ENCODE data around the gene LPAR2. TPM values are rescaled to one million over a fixed set of nuclear protein-coding genes. Genes with fewer than 3 reads are reported as not detected.
"Not testable (repeated sequence)": the region's sequence is repeated elsewhere in the genome, so short reads cannot be mapped to it uniquely, and the experiment has no call there.

The LPAR2 gene
- total RNA-seq = 1 to 10 TPM in 2 of 4 donors, under 1 TPM in 2; 0.57 to 3.0 (median 1.2) TPM
- polyA plus RNA-seq = 1.1 TPM
- long read RNA-seq, donor 1 = 0 reads
- long read RNA-seq, donor 2 = 0 reads
- long read RNA-seq, donor 3 = 0 reads
- long read RNA-seq, donor 4, partial matches to known transcripts = 1 of 2 reads
- long read RNA-seq, donor 4, other reads (novel, unspliced or antisense) = 1 of 2 reads

- no peaks in the 10 kb centered on the region for H3K4me1 ChIP-seq (ENCODE audit: control insufficient read depth, insufficient read depth, low read length)
- no peaks in the 10 kb centered on the region for H3K27me3 ChIP-seq (ENCODE audit: control insufficient read depth, insufficient read depth)
- WGBS = 2% methylated on average over 87 of the region's 87 CpGs
- H3K27ac ChIP-seq (ENCODE audit: low read length) = no peak within 1 kb of the TSS
- peak within 1 kb of the TSS; percentile 38 for H3K4me3 ChIP-seq (ENCODE audit: low read length)
- DNase-seq (peak in 2 of 3 donors; percentile 71 to 73), ATAC-seq (peak; percentile 58)
- no peaks in the 10 kb centered on the region for H3K9me3 ChIP-seq (ENCODE audit: control insufficient read depth, low read length)
- intact Hi-C loops (cut with DNase I) = no loop called here
These were observed at the start of gene LPAR2 for GRCh38 chr19:19627621-19628500. Gene LPAR2 (minus strand): TSS chr19:19628220. CDS start chr19:19627275, 945 bp downstream.

DNA sequence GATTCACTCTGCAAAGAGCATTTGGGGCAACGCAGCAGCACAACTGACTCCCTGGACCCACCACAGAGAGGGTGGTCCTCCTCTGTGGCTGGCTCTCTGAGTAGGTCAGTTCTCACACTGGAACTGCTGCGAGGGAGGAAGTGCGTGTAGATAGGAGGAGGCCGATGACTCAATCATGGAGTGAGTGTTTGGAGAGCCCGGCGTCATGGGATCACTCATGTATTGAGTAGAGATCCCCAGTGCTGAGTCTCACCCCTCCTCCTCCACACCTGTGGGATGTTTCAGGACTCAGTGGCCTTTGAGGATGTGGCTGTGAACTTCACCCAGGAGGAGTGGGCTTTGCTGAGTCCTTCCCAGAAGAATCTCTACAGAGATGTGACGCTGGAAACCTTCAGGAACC lies 49.6 kb upstream of the LPAR2 start:
- 95% methylated on average over 7 of the region's 7 CpGs for WGBS
- no peak overlapping the region for H3K27ac ChIP-seq (ENCODE audit: low read length)
- no peaks in the 10 kb centered on the region for H3K4me1 ChIP-seq (ENCODE audit: control insufficient read depth, insufficient read depth, low read length)
- no peak for DNase-seq
- H3K9me3 ChIP-seq (ENCODE audit: control insufficient read depth, low read length) = peaks cover 5% of the 10 kb centered on the region
- intact Hi-C loops (cut with DNase I) = no loop called here
- H3K4me3 ChIP-seq (ENCODE audit: low read length) = no peak overlapping the region
- no peak for ATAC-seq
- H3K27me3 ChIP-seq (ENCODE audit: control insufficient read depth, insufficient read depth) = no peaks in the 10 kb centered on the region

DNA sequence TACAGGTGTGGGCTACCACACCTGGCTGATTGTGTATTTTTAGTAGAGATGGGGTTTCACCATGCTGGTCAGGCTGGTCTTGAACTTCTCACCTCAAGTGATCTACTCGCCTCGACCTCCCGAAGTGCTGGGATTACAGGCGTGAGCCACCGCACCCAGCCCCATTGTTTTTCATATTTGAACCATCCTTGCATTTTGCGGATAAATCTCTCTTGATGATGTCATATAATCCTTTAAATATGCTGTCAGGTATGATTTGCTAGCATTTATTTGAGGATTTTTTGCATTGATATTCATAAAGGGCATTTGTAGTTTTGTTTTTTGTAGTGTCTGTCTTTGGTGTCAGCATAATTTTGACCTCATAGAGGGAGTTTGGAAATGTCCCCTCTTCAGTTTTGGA lies 46.3 kb upstream of the LPAR2 start:
- Histone ChIP-seq H3K27ac (ENCODE audit: low read length) (no peak overlapping the region), H3K4me1 (ENCODE audit: control insufficient read depth, insufficient read depth, low read length) (no peaks in the 10 kb centered on the region), H3K27me3 (ENCODE audit: control insufficient read depth, insufficient read depth) (no peaks in the 10 kb centered on the region), H3K9me3 (ENCODE audit: control insufficient read depth, low read length) (peaks cover 3% of the 10 kb centered on the region), H3K4me3 (ENCODE audit: low read length) (no peak overlapping the region)
- WGBS = 97% methylated on average over 6 of the region's 6 CpGs
- ATAC-seq = no peak
- no peak for DNase-seq
- intact Hi-C loops (cut with DNase I) = no loop called here

- no peak for DNase-seq
- H3K4me3 ChIP-seq (ENCODE audit: low read length) = no peak overlapping the region
- intact Hi-C loops (cut with DNase I) = no loop called here
- no peaks in the 10 kb centered on the region for H3K27me3 ChIP-seq (ENCODE audit: control insufficient read depth, insufficient read depth)
- ATAC-seq = no peak
- no peak overlapping the region for H3K27ac ChIP-seq (ENCODE audit: low read length)
- H3K9me3 ChIP-seq (ENCODE audit: control insufficient read depth, low read length) = no peaks in the 10 kb centered on the region
- H3K4me1 ChIP-seq (ENCODE audit: control insufficient read depth, insufficient read depth, low read length) = no peaks in the 10 kb centered on the region
- WGBS = 92% methylated on average over 3 of the region's 3 CpGs
These were observed 44.8 kb upstream of the LPAR2 start for GRCh38 chr19:19672816-19673215.

- intact Hi-C loops (cut with DNase I) = no loop called here
- no peak for ATAC-seq
- no peaks in the 10 kb centered on the region for H3K4me1 ChIP-seq (ENCODE audit: control insufficient read depth, insufficient read depth, low read length)
- 77% methylated on average over 10 of the region's 10 CpGs for WGBS
- H3K9me3 ChIP-seq (ENCODE audit: control insufficient read depth, low read length) = no peaks in the 10 kb centered on the region
- H3K4me3 ChIP-seq (ENCODE audit: low read length) = no peak overlapping the region
- H3K27ac ChIP-seq (ENCODE audit: low read length) = no peak overlapping the region
- DNase-seq = no peak
- no peaks in the 10 kb centered on the region for H3K27me3 ChIP-seq (ENCODE audit: control insufficient read depth, insufficient read depth)
These were observed 42.1 kb upstream of the LPAR2 start for GRCh38 chr19:19670070-19670551.

GRCh38 chr19:19668230-19669012 lies 40.4 kb upstream of the LPAR2 start, which contains the start of gene ZNF101:
Gene ZNF101 (plus strand): TSS chr19:19668839. CDS start chr19:19668964, 125 bp downstream.
- peak within 1 kb of the TSS; percentile 85 for H3K4me3 ChIP-seq (ENCODE audit: low read length)
- intact Hi-C loops (cut with DNase I) = no loop called here
- no peaks in the 10 kb centered on the region for H3K4me1 ChIP-seq (ENCODE audit: control insufficient read depth, insufficient read depth, low read length)
- WGBS = 4% methylated on average over 36 of the region's 36 CpGs
- no peaks in the 10 kb centered on the region for H3K27me3 ChIP-seq (ENCODE audit: control insufficient read depth, insufficient read depth)
- ATAC-seq (peak; percentile 88), DNase-seq (peak; percentile 95 to 97 (median 97))
- H3K27ac ChIP-seq (ENCODE audit: low read length) = peak within 1 kb of the TSS; percentile 54
- H3K9me3 ChIP-seq (ENCODE audit: control insufficient read depth, low read length) = no peaks in the 10 kb centered on the region

DNA sequence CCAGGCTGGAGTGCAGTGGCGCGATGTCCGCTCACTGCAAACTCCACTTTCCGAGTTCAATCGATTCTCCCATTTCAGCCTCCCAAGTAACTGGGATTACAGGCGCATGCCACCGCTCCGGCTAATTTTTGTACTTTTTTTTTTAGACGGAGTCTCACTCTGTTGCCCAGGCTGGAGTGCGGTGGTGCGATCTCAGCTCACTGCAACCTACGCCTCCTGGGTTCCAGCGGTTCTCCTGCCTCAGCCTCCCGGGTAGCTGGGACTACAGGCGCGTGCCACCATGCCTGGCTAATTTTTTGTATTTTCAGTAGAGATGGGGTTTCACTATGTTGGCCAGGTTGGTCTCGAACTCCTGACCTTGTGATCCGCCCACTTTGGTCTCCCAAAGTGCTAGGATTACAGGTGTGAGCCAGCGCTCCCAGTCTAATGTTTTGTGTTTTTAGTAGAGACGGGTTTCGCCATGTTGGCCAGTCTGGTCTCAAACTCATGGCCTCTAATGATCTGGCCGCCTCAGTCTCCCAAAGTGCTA lies 37.5 kb upstream of the LPAR2 start:
- DNase-seq; intact Hi-C loops (cut with DNase I); H3K4me1 ChIP-seq (ENCODE audit: control insufficient read depth, insufficient read depth, low read length): not testable (repeated sequence)

GRCh38 chr19:19663256-19664120 lies 35.5 kb upstream of the LPAR2 start, which contains the start of gene ATP13A1:
Gene ATP13A1 (minus strand): TSS chr19:19663676. CDS start chr19:19663666, 10 bp downstream.
- H3K27ac ChIP-seq (ENCODE audit: low read length) = peak within 1 kb of the TSS; percentile 100
- H3K9me3 ChIP-seq (ENCODE audit: control insufficient read depth, low read length) = no peaks in the 10 kb centered on the region
- DNase-seq = peak; percentile 98 to 99 (median 98)
- WGBS = under 1% methylated on average over 85 of the region's 85 CpGs
- H3K27me3 ChIP-seq (ENCODE audit: control insufficient read depth, insufficient read depth) = no peaks in the 10 kb centered on the region
- H3K4me3 ChIP-seq (ENCODE audit: low read length) = peak within 1 kb of the TSS; percentile 86
- intact Hi-C loops (cut with DNase I) = no loop called here
- peaks cover 2% of the 10 kb centered on the region for H3K4me1 ChIP-seq (ENCODE audit: control insufficient read depth, insufficient read depth, low read length)
- peak; percentile 97 to 98 for ATAC-seq

More for the DNA sequence above, 37.5 kb upstream of the LPAR2 start:
- not testable (repeated sequence) for ATAC-seq; H3K27me3 ChIP-seq (ENCODE audit: control insufficient read depth, insufficient read depth); H3K4me3 ChIP-seq (ENCODE audit: low read length); H3K27ac ChIP-seq (ENCODE audit: low read length); H3K9me3 ChIP-seq (ENCODE audit: control insufficient read depth, low read length)
- WGBS = 98% methylated on average over 22 of the region's 22 CpGs

GRCh38 chr19:19662871-19663255 lies 34.8 kb upstream of the LPAR2 start:
- Histone ChIP-seq H3K27me3 (ENCODE audit: control insufficient read depth, insufficient read depth) (no peaks in the 10 kb centered on the region), H3K4me3 (ENCODE audit: low read length) (peak overlapping the region; percentile 86), H3K27ac (ENCODE audit: low read length) (peak overlapping the region; percentile 65), H3K9me3 (ENCODE audit: control insufficient read depth, low read length) (no peaks in the 10 kb centered on the region), H3K4me1 (ENCODE audit: control insufficient read depth, insufficient read depth, low read length) (peaks cover 2% of the 10 kb centered on the region)
- intact Hi-C loops (cut with DNase I) = no loop called here
- DNase-seq (no peak), ATAC-seq (no peak)
- 9% methylated on average over 17 of the region's 17 CpGs for WGBS

GRCh38 chr19:19662344-19662743 lies 34.3 kb upstream of the LPAR2 start:
- 77% methylated on average over 8 of the region's 8 CpGs for WGBS
- ATAC-seq (no peak), DNase-seq (no peak)
- peak overlapping the region; percentile 7 for H3K27ac ChIP-seq (ENCODE audit: low read length)
- peak overlapping the region; percentile 86 for H3K4me3 ChIP-seq (ENCODE audit: low read length)
- peaks cover 2% of the 10 kb centered on the region for H3K4me1 ChIP-seq (ENCODE audit: control insufficient read depth, insufficient read depth, low read length)
- intact Hi-C loops (cut with DNase I) = no loop called here
- H3K27me3 ChIP-seq (ENCODE audit: control insufficient read depth, insufficient read depth) = no peaks in the 10 kb centered on the region
- no peaks in the 10 kb centered on the region for H3K9me3 ChIP-seq (ENCODE audit: control insufficient read depth, low read length)

Measured in right cardiac atrium (tissue), 5 donors.